ENCODE measurements around the gene DLST.

DNA sequence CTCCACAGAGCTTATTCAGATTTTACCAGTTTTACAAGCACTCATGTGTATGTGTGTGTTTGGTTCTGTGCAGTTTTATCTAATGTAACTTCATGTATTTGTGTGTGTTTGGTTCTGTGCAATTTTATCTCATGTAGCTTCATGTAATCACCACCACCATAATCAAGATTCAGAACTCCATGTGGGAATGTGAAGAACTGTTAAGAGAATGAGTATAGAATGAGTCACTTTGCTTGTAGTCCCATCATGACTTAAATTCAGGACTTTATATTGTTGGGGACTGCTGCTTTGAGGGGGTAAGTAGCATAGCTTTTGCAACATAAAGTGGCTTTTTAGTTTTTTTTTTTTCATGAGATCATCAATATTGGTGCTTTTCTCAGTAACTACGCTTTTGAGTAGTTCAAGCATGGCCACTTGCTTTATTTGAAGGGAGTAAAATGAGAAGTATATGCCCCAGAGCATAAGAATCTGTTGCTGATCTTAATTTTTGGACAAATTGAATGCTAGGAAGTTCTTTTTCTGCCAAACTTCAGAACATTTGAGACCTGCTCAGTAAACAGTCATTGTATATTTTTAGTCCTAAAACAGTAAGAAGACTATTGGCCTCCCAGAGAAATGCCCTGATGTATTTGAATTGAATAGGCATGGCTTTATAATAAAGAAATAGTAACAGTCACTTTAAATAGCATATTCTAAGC lies 34.6 kb upstream of the DLST start:
- TF ChIP-seq, protein P1, sequence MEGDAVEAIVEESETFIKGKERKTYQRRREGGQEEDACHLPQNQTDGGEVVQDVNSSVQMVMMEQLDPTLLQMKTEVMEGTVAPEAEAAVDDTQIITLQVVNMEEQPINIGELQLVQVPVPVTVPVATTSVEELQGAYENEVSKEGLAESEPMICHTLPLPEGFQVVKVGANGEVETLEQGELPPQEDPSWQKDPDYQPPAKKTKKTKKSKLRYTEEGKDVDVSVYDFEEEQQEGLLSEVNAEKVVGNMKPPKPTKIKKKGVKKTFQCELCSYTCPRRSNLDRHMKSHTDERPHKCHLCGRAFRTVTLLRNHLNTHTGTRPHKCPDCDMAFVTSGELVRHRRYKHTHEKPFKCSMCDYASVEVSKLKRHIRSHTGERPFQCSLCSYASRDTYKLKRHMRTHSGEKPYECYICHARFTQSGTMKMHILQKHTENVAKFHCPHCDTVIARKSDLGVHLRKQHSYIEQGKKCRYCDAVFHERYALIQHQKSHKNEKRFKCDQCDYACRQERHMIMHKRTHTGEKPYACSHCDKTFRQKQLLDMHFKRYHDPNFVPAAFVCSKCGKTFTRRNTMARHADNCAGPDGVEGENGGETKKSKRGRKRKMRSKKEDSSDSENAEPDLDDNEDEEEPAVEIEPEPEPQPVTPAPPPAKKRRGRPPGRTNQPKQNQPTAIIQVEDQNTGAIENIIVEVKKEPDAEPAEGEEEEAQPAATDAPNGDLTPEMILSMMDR (IDR thresholded peaks at IDR 0.05), result no peak
- TF ChIP-seq POLR2A (IDR thresholded peaks at IDR 0.05), result no peak
